ENCODE data around the gene DGKG. TPM values are rescaled to one million over a fixed set of nuclear protein-coding genes. Genes with fewer than 3 reads are reported as not detected.

Gene DGKG
- polyA plus RNA-seq, 1 donor from 2014 or later, result 2.5 TPM

DNA sequence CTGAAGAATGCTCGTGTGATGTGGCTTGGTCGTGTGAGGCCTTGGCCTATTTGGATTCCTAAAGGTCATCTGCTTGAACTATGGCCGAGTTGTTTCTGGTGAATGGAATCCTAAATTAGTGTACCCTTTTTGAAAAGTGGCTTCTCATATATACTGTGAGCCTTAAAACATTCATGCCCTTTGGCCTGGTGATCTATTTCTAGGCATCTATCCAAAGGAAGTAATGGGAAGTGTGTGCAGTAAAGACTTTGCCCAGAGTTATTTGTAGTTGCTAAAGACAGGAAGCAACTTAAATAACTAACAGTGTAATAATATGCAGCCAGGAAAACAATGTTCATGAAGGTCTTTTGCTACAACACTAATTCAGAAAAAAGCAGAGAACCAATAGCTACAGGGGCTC, 3.0 kb downstream of the DGKG start:
- peak overlapping the region in 1 of 4 donors; percentile 11 for H3K4me3 Mint-ChIP-seq
- peaks cover 11% of the 10 kb centered on the region for H3K27me3 Mint-ChIP-seq
- H3K4me1 Mint-ChIP-seq, result peaks cover 10 to 27% (median 19%) of the 10 kb centered on the region in 3 donors
- H3K36me3 Mint-ChIP-seq, result peaks cover 4% of the 10 kb centered on the region
- no peak overlapping the region for H3K27ac Mint-ChIP-seq
- H3K9me3 Mint-ChIP-seq, result no peaks in the 10 kb centered on the region

DNA sequence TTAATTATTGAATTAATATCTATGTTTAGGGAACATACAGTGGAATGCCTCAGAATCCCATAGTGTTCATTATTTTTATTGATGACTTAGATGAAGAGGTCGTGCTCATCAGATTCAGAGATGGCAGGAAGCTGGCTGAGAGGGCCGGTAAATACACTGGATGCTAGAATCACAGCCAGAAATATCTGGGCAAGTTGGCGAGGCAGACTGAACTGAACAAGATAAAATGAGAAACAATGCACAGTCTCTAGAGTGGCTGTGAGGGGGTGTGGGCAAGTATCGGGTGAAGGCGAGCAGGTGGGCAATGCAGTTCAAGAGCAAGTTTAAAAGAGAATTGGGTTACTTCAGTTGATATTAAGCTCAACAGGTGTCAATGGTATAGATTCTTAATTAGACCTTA, 5.9 kb downstream of the DGKG start:
- no peak overlapping the region for H3K27ac Mint-ChIP-seq
- no peak overlapping the region for H3K4me3 Mint-ChIP-seq
- H3K36me3 Mint-ChIP-seq, result peaks cover 4% of the 10 kb centered on the region
- H3K27me3 Mint-ChIP-seq, result peaks cover 10% of the 10 kb centered on the region
- no peaks in the 10 kb centered on the region for H3K9me3 Mint-ChIP-seq
- peaks cover 10 to 26% (median 13%) of the 10 kb centered on the region in 3 donors for H3K4me1 Mint-ChIP-seq

DNA sequence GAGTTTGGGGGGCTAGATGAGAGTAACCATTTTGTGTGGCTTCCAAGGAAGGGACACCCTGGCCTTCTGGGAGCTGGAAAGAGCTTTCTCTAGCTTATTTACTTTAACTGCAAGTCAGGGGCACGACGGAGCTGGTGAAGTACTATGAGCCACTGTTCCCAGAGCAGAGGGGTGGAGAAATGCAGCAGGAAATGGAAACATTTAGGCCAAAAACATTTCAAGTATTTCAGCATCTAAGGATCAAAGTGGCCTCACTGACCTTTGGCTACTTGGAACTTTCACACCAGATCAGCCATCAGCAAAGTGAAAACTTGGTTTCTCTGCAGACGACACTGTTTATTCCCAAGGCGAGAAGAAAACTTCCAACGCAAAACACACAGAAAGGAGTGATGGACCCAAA, 7.9 kb downstream of the DGKG start:
- H3K27ac Mint-ChIP-seq, result no peak overlapping the region
- no peaks in the 10 kb centered on the region for H3K9me3 Mint-ChIP-seq
- H3K27me3 Mint-ChIP-seq, result peaks cover 2% of the 10 kb centered on the region

GRCh38 chr3:186352369-186352768, 9.7 kb downstream of the DGKG start:
- no peak overlapping the region for H3K27ac Mint-ChIP-seq
- H3K4me3 Mint-ChIP-seq, result no peak overlapping the region
- H3K9me3 Mint-ChIP-seq, result no peaks in the 10 kb centered on the region
- peaks cover 2% of the 10 kb centered on the region for H3K27me3 Mint-ChIP-seq
- H3K36me3 Mint-ChIP-seq, result no peaks in the 10 kb centered on the region
- H3K4me1 Mint-ChIP-seq, result peaks cover 4 to 7% (median 5%) of the 10 kb centered on the region in 3 donors

More for the DNA sequence above, 7.9 kb downstream of the DGKG start:
- H3K4me1 Mint-ChIP-seq, result peaks cover 5 to 18% (median 9%) of the 10 kb centered on the region in 3 donors
- H3K4me3 Mint-ChIP-seq, result no peak overlapping the region
- no peaks in the 10 kb centered on the region for H3K36me3 Mint-ChIP-seq

DNA sequence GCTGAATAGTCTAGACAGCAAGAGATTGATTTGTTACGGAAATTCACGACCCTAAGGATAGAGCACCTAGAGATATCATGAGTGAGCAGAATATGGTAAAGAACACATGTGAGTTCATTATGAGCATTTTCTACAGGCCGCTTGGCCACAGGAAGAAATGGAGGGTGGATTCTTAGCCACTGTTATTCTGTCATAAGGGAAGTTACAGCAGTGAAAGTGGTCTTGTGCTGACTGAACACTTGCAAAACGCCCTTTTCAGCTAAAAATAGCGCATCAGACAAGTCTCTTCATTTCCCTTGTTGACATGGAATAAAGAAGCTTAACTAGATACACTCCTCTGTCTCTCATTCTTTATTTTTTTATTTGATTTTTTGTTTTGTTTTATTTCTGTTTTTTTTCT, 19.8 kb downstream of the DGKG start:
- Mint-ChIP-seq H3K4me1 (peaks cover 31 to 50% (median 42%) of the 10 kb centered on the region in 3 donors), H3K36me3 (peaks cover 3% of the 10 kb centered on the region), H3K4me3 (peak overlapping the region in 1 of 4 donors; percentile 74), H3K27ac (peak overlapping the region in 1 of 3 donors; percentile 90), H3K9me3 (no peaks in the 10 kb centered on the region), H3K27me3 (no peaks in the 10 kb centered on the region)

GRCh38 chr3:186340204-186340603, 21.8 kb downstream of the DGKG start:
- Mint-ChIP-seq H3K36me3 (peaks cover 6% of the 10 kb centered on the region), H3K4me1 (peaks cover 29 to 48% (median 37%) of the 10 kb centered on the region in 3 donors), H3K9me3 (peaks cover 0 to 2% (median 0%) of the 10 kb centered on the region in 3 donors), H3K27me3 (no peaks in the 10 kb centered on the region), H3K27ac (peak overlapping the region in 2 of 3 donors; percentile 74 to 92), H3K4me3 (peak overlapping the region in 1 of 4 donors; percentile 74)

- Mint-ChIP-seq H3K36me3 (peaks cover 6% of the 10 kb centered on the region), H3K4me3 (peak overlapping the region in 2 of 4 donors; percentile 74 to 77), H3K4me1 (peaks cover 27 to 46% (median 37%) of the 10 kb centered on the region in 3 donors), H3K27ac (peak overlapping the region; percentile 3 to 92 (median 74)), H3K9me3 (peaks cover 0 to 2% (median 0%) of the 10 kb centered on the region in 3 donors), H3K27me3 (no peaks in the 10 kb centered on the region)
These were observed 22.7 kb downstream of the DGKG start for GRCh38 chr3:186339180-186339918.

- no peak overlapping the region for H3K27ac Mint-ChIP-seq
- peaks cover 3% of the 10 kb centered on the region for H3K36me3 Mint-ChIP-seq
- H3K27me3 Mint-ChIP-seq, result no peaks in the 10 kb centered on the region
- H3K9me3 Mint-ChIP-seq, result peaks cover 0 to 2% (median 0%) of the 10 kb centered on the region in 3 donors
- no peak overlapping the region for H3K4me3 Mint-ChIP-seq
- H3K4me1 Mint-ChIP-seq, result peaks cover 2 to 14% (median 7%) of the 10 kb centered on the region in 3 donors
These were observed 28.8 kb downstream of the DGKG start for GRCh38 chr3:186333256-186333655.

GRCh38 chr3:186330772-186331460, 31.1 kb downstream of the DGKG start:
- no peaks in the 10 kb centered on the region for H3K36me3 Mint-ChIP-seq
- peak overlapping the region in 1 of 3 donors; percentile 36 for H3K27ac Mint-ChIP-seq

GRCh38 chr3:186329589-186329988, 32.4 kb downstream of the DGKG start:
- H3K9me3 Mint-ChIP-seq, result no peaks in the 10 kb centered on the region
- H3K4me3 Mint-ChIP-seq, result no peak overlapping the region
- H3K36me3 Mint-ChIP-seq, result no peaks in the 10 kb centered on the region
- no peak overlapping the region for H3K27ac Mint-ChIP-seq
- no peaks in the 10 kb centered on the region for H3K27me3 Mint-ChIP-seq
- peaks cover 2 to 14% (median 7%) of the 10 kb centered on the region in 3 donors for H3K4me1 Mint-ChIP-seq

More at GRCh38 chr3:186330772-186331460, 31.1 kb downstream of the DGKG start:
- Mint-ChIP-seq H3K4me3 (peak overlapping the region in 1 of 4 donors; percentile 50), H3K4me1 (peaks cover 2 to 15% (median 7%) of the 10 kb centered on the region in 3 donors), H3K9me3 (no peaks in the 10 kb centered on the region), H3K27me3 (no peaks in the 10 kb centered on the region)

DNA sequence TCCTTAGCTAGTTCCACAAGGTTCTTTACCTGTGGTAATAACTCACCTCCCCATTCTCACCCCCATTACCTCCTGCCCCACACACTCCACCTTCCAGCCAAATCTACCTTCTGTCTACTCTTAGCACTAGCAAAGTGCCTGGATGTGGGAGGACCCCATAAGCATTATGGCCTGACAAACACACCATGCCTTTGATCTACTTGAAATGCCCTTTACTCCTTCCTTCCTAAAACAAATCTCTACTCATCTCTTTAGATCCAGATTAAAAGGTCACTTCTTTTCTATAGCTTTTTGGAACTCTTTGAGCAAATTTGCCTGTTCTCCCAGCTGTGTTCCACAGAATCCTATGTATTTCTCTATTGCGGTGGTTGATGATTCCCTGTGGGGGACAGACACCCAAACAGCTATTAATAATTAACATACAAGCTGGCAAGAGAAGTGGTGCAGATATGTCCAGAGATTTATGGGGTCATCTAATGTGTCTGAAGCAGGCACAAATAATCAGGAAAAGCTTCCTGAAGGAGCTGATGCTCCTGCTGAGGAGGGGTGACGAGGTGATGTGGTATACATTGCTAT, 34.0 kb downstream of the DGKG start:
- Mint-ChIP-seq H3K36me3 (no peaks in the 10 kb centered on the region), H3K4me3 (no peak overlapping the region), H3K27me3 (no peaks in the 10 kb centered on the region), H3K9me3 (no peaks in the 10 kb centered on the region), H3K4me1 (peaks cover 2 to 13% (median 7%) of the 10 kb centered on the region in 3 donors), H3K27ac (no peak overlapping the region)

DNA sequence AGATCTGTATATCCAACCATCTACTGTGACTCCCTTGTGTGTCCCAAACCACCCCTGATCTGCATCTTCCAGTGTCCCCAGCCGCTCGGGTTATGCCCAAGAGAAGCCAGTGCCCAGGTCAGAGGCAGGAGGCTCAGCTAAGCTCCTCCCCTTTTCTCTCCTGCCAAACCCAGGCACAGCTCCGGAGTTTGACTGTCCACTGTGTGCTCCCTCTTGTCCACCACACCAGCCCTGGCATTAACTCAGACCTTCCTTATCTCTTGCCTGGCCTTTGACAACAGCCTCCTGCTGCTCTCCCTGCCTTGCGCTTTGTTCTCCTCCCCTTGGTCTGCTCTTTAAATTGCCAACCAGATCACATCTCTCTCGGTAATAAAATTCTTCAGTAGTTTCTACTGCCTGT, 39.3 kb downstream of the DGKG start:
- H3K27me3 Mint-ChIP-seq, result no peaks in the 10 kb centered on the region
- no peaks in the 10 kb centered on the region for H3K9me3 Mint-ChIP-seq
- no peak overlapping the region for H3K4me3 Mint-ChIP-seq
- no peak overlapping the region for H3K27ac Mint-ChIP-seq
- H3K4me1 Mint-ChIP-seq, result peaks cover 0 to 2% (median 0%) of the 10 kb centered on the region in 3 donors
- H3K36me3 Mint-ChIP-seq, result peaks cover 3% of the 10 kb centered on the region

DNA sequence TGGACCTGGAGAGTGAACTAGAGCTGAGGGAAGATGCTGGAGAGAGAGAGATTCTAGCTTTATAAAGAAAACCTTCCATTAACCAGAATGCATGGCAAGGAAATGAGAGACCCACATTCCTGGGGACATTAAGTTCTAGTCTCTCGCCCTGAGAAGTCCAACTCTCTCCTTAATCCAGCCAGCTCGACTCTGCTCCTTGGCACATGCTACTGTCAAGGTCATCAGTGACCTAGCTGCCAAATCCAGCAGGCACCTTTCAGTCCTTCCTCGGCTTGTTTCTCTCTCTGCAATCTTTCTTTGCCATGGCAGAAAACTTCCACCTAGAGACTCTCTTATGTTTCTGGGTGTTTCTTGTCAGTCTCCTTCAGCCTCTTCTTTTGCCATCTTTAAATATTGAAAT, 40.3 kb downstream of the DGKG start:
- Mint-ChIP-seq H3K27ac (no peak overlapping the region), H3K36me3 (peaks cover 5% of the 10 kb centered on the region), H3K4me3 (no peak overlapping the region), H3K27me3 (no peaks in the 10 kb centered on the region), H3K9me3 (no peaks in the 10 kb centered on the region), H3K4me1 (peaks cover 0 to 2% (median 0%) of the 10 kb centered on the region in 3 donors)

DNA sequence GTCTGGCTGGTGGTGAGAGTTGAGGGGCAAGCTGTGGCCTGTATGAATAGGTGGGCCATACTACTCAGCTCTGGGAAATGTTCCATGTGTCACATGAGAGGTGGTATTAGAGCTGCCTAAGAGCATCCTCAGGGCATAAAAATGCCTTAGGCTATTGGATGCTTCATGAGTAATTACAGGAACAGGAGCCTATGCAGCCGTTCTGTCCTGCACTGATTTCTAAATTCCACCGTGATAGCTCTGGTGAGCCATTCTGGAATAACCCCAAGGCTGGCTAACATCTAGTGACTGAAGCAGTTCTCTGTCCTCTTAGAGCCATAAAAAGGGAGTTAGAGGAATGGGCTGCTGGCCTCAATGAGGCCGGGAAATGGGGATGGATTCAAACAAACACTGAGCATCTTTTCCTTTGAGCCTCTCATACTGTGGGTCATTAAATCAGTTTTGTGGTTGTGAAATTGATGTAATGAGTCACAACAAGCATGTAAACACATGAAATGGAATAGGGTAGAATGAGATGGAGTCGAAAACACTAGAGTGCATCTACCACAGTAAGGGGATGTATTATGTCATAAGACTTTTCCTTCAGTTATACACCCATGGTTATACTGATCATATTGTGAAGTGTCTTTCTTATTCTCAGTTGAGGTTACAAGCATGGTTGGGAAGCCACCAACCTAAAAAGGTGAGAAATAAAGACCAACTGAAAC, 41.0 kb downstream of the DGKG start:
- H3K27ac Mint-ChIP-seq, result no peak overlapping the region
- H3K4me3 Mint-ChIP-seq, result no peak overlapping the region
- H3K9me3 Mint-ChIP-seq, result no peaks in the 10 kb centered on the region
- H3K27me3 Mint-ChIP-seq, result no peaks in the 10 kb centered on the region
- peaks cover 0 to 2% (median 0%) of the 10 kb centered on the region in 3 donors for H3K4me1 Mint-ChIP-seq
- H3K36me3 Mint-ChIP-seq, result peaks cover 5% of the 10 kb centered on the region
